Measurements from ENCODE around the gene LRRC36. TPM values are rescaled to one million over a fixed set of nuclear protein-coding genes. Genes with fewer than 3 reads are reported as not detected.

The LRRC36 gene
- total RNA-seq, 2 donors from 2014 or later = 1.1 TPM; not detected in 1

- intact Hi-C loops (cut with DNase I) = loop anchor here (10.0 kb wide), 1 partner anchor 48 kb away; no protein-coding TSS in a partner anchor
Measured at GRCh38 chr16:67392301-67393059, 65.9 kb downstream of the LRRC36 start.

DNA sequence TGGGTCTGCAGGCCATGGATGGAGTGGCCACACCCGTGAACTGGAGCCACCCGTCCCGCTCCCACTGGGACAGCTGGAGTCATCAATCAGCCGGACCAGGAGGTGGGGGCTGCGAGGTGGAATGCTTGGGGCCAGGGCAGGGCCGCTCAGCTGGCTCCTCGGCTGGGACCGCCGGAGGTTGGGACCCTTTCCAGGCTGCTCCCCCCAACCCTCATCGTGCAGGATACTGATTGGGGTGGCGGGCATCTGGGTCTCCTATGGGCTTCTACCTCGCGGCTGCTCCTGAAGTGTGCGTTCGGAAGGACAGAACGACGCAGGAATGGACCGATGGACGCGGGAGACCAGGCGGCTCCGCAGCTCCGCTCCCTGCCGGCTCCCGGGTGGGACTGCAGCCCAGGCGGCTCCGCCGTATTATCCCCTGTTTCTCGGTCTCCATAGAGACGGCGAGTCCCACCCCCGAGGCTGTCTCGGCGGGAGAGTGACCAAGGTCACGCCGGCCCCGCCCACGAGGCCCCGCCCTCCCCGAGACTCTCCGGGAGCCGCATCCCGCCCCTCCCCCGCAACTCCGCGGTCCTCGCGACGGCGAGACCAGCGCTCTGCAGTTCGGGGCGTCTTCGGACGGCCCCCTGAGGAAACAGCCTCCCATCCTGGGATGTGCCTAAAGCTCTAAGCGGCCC is 66.6 kb downstream of the LRRC36 start, which contains the start of gene TPPP3:
TPPP3 (minus strand) TSS at position 388 of the 677 bp plus-strand sequence. CDS start 2,387 bp downstream, outside the sequence.
- intact Hi-C loops (cut with DNase I) = loop anchor here (10.0 kb wide), 1 partner anchor 48 kb away; no protein-coding TSS in a partner anchor
- DNase-seq = peak; percentile 93
- Histone ChIP-seq H3K27ac (peak within 1 kb of the TSS; percentile 15), H3K27me3 (peaks cover 7% of the 10 kb centered on the region), H3K36me3 (no peaks in the 10 kb centered on the region), H3K4me3 (peak within 1 kb of the TSS; percentile 29), H3K4me1 (peaks cover 21% of the 10 kb centered on the region), H3K9ac (ENCODE audit: low read depth in 2 of 2, low read length in 2 of 2) (peak within 1 kb of the TSS; percentile 64 to 67), H3K9me3 (no peaks in the 10 kb centered on the region)
- TF ChIP-seq, protein P1, sequence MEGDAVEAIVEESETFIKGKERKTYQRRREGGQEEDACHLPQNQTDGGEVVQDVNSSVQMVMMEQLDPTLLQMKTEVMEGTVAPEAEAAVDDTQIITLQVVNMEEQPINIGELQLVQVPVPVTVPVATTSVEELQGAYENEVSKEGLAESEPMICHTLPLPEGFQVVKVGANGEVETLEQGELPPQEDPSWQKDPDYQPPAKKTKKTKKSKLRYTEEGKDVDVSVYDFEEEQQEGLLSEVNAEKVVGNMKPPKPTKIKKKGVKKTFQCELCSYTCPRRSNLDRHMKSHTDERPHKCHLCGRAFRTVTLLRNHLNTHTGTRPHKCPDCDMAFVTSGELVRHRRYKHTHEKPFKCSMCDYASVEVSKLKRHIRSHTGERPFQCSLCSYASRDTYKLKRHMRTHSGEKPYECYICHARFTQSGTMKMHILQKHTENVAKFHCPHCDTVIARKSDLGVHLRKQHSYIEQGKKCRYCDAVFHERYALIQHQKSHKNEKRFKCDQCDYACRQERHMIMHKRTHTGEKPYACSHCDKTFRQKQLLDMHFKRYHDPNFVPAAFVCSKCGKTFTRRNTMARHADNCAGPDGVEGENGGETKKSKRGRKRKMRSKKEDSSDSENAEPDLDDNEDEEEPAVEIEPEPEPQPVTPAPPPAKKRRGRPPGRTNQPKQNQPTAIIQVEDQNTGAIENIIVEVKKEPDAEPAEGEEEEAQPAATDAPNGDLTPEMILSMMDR (IDR thresholded peaks at IDR 0.05) = peak; percentile 52

More at GRCh38 chr16:67392301-67393059, 65.9 kb downstream of the LRRC36 start:
- Histone ChIP-seq H3K27ac (no peak overlapping the region), H3K27me3 (peaks cover 7% of the 10 kb centered on the region), H3K9me3 (no peaks in the 10 kb centered on the region), H3K9ac (ENCODE audit: low read depth in 2 of 2, low read length in 2 of 2) (peak overlapping the region; percentile 64 to 67), H3K36me3 (no peaks in the 10 kb centered on the region), H3K4me3 (peak overlapping the region; percentile 29), H3K4me1 (peaks cover 21% of the 10 kb centered on the region)
- TF ChIP-seq, protein P1 (IDR thresholded peaks at IDR 0.05) = no peak
- DNase-seq = no peak

DNA sequence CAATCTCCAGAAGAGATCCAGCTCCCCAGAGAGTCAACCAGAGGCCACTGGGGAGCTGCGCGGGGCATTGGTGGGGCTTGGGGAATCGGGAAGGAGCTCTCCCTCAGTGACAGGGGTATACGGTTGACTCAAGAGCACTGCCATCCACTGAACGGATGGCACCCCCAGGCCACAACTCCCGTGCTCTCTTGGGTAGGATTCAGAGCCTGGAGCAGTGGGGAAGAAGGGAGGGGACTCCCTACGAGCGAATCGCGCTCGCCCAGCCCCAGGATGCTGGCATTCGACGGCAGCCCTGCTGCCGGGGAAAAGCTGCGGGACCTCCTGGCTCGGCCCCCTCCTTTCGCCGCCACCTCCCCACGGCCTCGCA is 67.2 kb downstream of the LRRC36 start:
- Histone ChIP-seq H3K4me1 (peaks cover 21% of the 10 kb centered on the region), H3K36me3 (no peaks in the 10 kb centered on the region)
- DNase-seq = no peak

DNA sequence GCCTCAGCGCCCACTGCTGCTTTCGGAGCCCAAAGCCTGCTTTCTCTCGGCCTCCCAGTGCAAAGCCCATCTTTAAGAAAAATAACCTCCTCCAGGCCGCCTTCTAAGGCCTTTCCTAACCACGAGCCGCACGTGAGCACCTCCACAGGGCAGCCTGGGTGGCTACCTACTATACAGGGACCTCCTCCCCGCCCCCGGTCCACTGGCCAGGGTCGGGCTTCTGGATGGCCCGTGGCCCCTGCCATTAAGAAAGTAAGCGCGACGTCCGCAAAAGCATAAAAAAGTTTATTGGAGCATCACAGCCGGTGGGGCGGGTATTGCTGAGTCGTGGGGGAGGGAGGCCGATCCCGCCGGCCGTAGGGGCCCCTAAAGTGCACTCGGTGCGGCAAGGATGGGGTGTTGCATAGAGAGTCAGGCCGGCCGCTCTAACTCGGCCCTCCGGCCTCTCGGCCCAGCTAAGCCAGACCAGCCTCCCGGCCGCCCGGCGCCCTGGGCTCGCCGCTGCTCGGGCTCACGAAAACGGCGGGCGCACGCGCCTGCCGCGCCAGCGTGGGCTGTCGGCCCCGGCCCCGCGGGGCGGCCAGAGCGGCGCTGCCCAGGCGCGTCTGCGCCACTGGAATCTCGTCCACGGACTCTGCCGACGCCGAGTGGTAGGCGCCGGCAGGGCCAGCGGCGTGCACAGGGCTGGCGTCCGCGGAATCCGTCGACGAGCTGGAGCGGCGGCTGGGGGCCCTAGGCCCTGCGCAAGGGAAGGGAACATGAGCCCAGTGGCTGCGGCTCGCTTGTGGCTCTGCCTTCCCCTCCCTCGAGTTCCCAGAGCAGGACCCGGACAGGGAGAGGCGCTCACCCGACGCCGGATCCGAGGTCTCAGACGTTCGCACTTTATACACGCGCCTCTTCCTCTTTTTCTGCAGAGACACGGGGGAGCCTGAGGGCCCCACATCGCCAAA is 67.8 kb downstream of the LRRC36 start:
- TF ChIP-seq, protein P1 (IDR thresholded peaks at IDR 0.05) = no peak
- Histone ChIP-seq H3K9me3 (no peaks in the 10 kb centered on the region), H3K4me3 (no peak overlapping the region), H3K9ac (ENCODE audit: low read depth in 2 of 2, low read length in 2 of 2) (peak overlapping the region; percentile 43 to 64), H3K4me1 (peaks cover 21% of the 10 kb centered on the region), H3K36me3 (no peaks in the 10 kb centered on the region), H3K27me3 (peaks cover 7% of the 10 kb centered on the region), H3K27ac (no peak overlapping the region)
- intact Hi-C loops (cut with DNase I) = loop anchor here (10.0 kb wide), 1 partner anchor 50 kb away; no protein-coding TSS in a partner anchor
- DNase-seq = no peak

More for the DNA sequence above, 67.2 kb downstream of the LRRC36 start:
- no peaks in the 10 kb centered on the region for H3K9me3 ChIP-seq
- H3K27ac ChIP-seq = peak overlapping the region; percentile 15
- peak overlapping the region; percentile 29 for H3K4me3 ChIP-seq
- intact Hi-C loops (cut with DNase I) = loop anchor here (10.0 kb wide), 1 partner anchor 49 kb away; no protein-coding TSS in a partner anchor
- H3K27me3 ChIP-seq = peaks cover 7% of the 10 kb centered on the region
- H3K9ac ChIP-seq (ENCODE audit: low read depth in 2 of 2, low read length in 2 of 2) = peak overlapping the region; percentile 43 to 64
- TF ChIP-seq, protein P1 (IDR thresholded peaks at IDR 0.05) = no peak

Measured in colonic mucosa (tissue), 4 donors.